ENCODE measurements around the gene ROR2. TPM values are rescaled to one million over a fixed set of nuclear protein-coding genes. Genes with fewer than 3 reads are reported as not detected.
A peak's percentile ranks its signal among the peaks of the same experiment; 100 is the strongest.
"Not testable (repeated sequence)": the region's sequence is repeated elsewhere in the genome, so short reads cannot be mapped to it uniquely, and the experiment has no call there.

ROR2 gene
- total RNA-seq (2014; rRNA removed), result not detected in 2 replicates
- polyA plus RNA-seq (2012), result 0.04 TPM

- DNase-seq (ENCODE audit: low read depth), result no peak
These were observed at the start of gene ROR2 for GRCh38 chr9:91949946-91950664. Gene ROR2, minus strand, starts transcription at chr9:91950228.

GRCh38 chr9:91995000-91995655 is 45.1 kb upstream of the ROR2 start:
- DNase-seq (ENCODE audit: low read depth), result no peak

- no peak for DNase-seq (ENCODE audit: low read depth)
These were observed 44.4 kb upstream of the ROR2 start for GRCh38 chr9:91994422-91994821.

DNA sequence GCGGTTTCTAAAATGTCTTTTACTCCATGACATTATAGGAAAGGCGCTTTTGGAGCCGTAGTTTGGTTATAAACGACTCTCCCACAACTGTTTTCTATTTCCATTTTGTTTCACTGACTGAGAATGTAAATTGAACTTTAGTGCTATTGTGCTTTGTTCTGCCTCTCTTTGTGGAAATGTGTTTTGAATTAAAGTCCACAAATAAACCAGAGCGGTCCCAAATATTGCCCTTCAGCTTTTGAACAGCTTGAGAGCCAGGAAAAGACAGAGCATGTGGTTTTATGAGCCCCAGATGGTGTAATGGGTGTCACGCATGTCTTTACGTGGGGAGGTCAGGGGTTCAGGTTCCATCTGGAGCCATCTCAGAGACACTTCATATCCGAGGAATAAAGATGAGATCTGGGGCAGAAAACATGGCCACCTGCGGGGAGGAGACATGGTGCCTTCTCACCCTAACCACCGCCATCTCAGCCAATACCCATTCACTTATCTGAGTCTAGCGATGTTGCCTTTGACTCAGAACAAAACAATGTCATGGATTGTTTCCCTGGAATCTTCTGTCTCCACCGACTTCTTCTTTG is 42.5 kb upstream of the ROR2 start:
- DNase-seq (ENCODE audit: low read depth), result no peak

DNA sequence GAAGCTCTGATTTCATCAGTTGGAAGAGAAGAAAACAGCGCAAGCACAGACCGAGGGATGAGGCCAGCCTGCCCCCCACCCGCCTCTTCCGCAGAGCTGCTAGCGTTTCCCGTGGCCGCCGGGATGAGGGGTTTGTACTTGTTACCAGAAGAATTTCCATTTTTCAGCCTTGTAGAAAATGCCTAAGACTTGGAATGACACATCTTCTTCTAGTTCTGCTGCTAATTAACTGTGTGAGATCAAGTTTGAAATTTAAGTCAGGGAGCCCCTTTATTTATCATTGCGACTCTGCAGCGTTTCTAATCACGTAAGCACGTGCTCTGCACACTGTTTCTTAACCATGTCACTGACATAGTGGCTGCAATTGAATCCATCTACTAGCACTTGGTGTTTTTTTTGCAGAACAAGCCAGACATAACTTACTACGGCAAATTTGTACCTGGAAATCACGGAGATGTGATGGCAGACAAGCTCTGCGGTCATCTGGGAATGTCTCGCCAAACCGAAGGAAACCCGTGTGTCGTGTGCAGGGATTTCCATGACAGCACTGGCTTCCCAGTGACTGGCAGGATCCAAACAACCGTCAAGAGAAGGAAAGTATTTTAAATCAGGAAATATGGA is 41.8 kb upstream of the ROR2 start:
- DNase-seq (ENCODE audit: low read depth), result no peak

GRCh38 chr9:91986248-91986647 is 36.2 kb upstream of the ROR2 start:
- DNase-seq (ENCODE audit: low read depth), result no peak

DNA sequence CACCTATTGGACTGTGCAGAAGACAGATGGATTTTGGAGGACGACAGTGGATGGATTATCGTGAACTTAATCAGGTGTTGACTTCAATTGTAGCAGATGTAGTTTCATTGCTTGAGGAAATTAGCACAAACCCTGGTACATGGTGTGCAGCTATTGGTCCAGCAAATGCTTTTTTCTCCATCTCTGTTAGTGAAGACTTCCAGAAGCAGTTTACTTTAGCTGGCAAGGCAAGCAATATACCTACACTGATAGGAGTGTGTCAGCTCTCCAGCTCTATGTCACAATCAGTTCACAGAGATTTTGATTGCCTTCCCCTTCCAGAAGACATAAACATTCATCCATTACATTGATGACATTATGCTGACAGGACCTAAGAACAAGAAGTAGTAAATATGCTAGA is 35.7 kb upstream of the ROR2 start:
- DNase-seq (ENCODE audit: low read depth), result no peak

- DNase-seq (ENCODE audit: low read depth), result peak; percentile 83
These were observed 28.8 kb upstream of the ROR2 start for GRCh38 chr9:91978740-91979414.

DNA sequence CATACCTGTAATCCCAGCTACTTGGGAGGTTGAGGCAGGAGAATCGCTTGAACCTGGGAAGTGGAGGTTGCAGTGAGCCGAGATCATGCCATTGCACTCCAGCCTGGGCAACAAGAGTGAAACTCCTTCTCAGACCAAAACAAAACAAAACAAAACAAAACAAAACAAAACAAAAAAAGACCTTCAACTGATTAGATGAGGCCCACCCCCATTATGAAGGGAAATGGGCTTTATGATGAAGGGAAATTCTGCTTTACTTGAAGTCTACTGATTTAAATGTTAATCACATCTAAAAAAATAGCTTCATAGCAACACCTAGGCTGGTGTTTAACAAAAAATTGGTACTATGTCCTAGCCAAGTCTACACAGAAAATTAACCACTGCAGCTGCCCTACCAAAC is 25.2 kb upstream of the ROR2 start:
- DNase-seq (ENCODE audit: low read depth), result not testable (repeated sequence)

DNA sequence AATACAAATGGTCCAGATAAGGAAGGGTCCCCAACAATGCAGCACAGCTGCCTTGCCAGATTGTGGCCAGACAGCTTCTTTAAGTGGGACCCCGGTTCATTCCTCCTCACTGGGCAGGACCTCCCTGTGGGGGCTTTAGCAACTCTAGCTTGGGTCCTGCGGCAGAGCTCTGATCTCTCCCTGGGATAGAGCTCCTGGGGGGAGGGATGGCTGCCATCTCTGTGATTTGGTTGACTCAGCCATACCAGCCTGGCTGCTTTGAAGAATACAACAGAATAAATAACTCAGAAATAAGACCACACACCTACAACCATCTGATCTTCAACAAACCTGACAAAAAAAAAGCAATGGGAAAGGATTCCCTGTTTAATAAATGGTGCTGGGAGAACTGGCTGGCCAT is 22.7 kb upstream of the ROR2 start:
- DNase-seq (ENCODE audit: low read depth), result no peak

DNA sequence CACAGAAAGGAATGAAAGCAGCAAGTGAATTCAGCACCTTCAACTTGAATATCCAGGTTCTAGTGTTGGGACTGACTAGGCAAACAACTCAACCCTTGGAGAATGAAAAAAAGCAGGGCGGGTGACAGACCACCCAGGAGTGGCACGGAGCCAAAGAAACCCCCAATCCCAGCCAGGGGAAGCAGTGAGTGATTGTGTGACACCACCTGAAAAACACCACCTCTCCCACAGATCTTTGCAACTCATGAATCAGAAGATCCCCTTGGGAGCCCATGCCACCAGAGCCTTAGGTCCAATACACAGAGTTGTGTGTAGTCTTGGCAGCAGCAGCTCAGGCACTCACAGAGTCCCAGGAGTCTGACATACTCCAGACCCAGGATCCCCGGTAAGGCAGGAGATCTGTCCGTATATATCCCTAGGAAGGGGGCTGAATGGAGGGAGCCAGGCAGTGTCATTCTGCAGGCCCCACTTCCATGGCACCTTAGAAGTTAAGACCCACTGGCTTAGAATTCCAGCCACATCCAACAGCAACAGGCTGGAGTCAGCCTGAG is 22.1 kb upstream of the ROR2 start:
- no peak for DNase-seq (ENCODE audit: low read depth)

GRCh38 chr9:91967259-91967658 is 17.2 kb upstream of the ROR2 start:
- no peak for DNase-seq (ENCODE audit: low read depth)

DNA sequence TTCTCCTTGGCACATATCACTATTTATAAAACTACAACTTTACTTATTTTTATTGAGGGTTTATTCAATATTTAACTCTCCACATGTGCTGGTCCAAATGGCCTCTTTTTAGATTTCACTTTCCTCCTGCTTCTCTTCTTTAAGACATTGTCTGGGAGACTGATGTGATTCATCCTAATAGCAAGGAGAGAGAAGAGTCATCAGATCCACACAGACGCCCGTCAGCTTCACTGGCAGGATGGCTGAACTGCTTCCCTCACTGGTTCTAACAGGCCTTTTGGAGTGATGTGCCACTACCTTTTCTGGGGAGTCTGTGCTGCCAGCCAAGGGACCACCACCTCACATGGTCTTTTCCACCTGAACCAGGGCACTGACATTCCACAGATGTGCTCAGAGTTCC is 16.5 kb upstream of the ROR2 start:
- DNase-seq (ENCODE audit: low read depth), result peak; percentile 31

DNA sequence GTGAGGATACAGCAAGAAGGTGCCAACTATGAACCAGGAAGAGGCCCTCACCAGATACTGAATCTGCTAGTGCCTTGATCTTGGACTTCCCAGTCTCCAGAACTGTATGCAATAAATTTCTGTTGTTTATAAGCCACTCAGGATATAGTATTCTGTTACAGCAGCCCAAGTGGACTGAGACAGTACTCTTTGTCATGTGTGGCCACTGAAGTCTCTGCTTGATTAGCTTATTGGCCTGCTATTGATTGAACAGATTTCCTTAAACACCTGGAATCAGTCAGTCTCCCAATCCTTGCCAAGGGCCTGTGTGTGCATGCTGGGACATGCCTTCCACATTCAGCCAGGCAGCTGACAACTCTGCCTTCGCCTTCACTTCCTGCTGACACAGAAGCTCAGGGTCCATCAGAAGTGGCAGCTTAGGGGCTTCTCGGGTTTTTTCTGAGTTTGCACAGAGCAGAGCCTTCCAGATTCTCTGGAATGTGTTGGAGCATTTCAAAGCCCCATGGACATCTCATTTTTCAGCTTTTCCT is 13.7 kb upstream of the ROR2 start:
- no peak for DNase-seq (ENCODE audit: low read depth)

DNA sequence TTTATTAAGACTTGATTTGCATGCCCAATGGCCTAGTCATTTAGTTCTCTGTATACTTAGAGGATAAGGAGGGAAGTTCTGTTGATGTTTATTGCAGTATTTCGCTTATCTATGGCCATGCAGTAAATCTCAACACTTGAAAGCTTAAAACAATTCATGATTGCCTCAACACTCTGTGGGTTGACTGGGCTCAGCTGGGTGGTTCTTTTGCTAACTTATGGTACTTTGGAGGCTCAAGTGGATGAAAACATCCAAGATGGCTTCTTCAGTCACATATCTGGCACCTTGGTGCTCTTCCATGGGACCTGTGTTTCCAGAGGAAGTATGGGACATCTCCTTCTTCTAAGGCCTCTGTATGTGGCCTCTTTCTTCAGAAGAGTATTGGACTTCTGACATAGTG is 10.3 kb upstream of the ROR2 start:
- DNase-seq (ENCODE audit: low read depth), result no peak

GRCh38 chr9:91958174-91958573 is 8.1 kb upstream of the ROR2 start:
- DNase-seq (ENCODE audit: low read depth), result no peak

GRCh38 chr9:91954841-91955471 is 4.9 kb upstream of the ROR2 start:
- DNase-seq (ENCODE audit: low read depth), result peak; percentile 81

DNA sequence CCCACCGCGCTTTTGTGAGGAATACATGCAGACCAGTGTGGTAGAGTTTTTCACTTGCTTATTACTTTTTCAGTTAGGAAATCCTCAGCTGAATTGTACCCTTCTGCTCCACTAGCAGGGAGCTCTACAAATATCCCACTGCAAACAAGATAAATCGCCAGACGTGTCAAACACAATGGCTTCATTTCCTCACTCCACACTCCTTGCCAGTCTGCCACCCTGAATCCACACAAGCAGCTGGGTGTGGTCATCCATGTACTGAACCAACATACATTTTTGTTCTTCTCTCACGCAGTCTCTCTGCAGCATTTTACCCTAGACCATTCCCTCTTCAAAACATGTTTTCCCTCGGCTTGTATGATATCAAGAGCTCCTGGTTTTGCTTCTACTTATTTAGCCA is 3.7 kb upstream of the ROR2 start:
- DNase-seq (ENCODE audit: low read depth), result no peak

GRCh38 chr9:91951944-91952520 is 2.0 kb upstream of the ROR2 start:
- DNase-seq (ENCODE audit: low read depth), result no peak

GRCh38 chr9:91949392-91949945 is 559 bp downstream of the ROR2 start:
- no peak for DNase-seq (ENCODE audit: low read depth)
